Stimulated activated CD8-positive, alpha-beta memory T cell treated with anti-CD3 and anti-CD28 coated beads, Interleukin-4, amount 100 ng/mL, for 4 hours (primary cell): ENCODE measurements around the gene SH3PXD2A.
"Not testable (repeated sequence)": the region's sequence is repeated elsewhere in the genome, so short reads cannot be mapped to it uniquely, and the experiment has no call there.

ENCODE experiments used
- DNase-seq, 2 donors: peaks; one replicate each; pipeline ENCODE4 v3.0.0-alpha.2; 2020; ENCODE audit warnings: low read depth in 2 of 2, low spot score in 1 of 2

Gene SH3PXD2A

DNA sequence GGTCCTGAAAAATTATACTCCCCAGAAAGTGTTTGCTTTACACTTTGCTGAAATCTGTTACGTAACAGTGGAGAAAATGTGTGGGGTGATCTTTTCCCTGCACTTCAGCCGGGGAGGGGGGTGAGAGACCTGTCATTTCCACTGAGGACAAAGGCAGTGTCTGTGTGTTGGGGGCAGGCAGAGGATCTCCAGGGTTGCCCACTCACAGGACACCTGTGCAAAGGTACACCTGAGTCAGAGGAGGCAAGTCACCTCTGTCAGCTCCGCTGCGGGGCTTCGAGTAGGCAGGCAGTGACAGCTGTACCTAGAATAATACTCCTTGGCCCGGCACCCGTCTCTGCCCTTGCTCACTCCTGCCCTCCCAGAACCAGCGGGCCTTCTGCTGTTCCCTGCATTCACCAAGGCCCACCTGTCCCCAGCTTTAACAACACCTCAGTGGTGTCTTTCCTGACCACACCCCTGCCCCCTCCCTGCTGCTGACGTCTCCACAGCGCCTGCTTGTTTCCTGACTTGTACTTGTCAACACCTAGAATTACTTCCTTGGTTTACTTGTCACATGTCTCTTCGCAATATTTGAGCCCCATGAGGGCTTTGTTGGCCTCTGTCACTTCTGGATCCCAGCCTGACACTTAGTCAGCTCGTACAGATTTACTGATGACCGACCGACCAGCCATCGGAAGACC lies 202.6 kb downstream of the SH3PXD2A start:
- DNase-seq = no peak

DNA sequence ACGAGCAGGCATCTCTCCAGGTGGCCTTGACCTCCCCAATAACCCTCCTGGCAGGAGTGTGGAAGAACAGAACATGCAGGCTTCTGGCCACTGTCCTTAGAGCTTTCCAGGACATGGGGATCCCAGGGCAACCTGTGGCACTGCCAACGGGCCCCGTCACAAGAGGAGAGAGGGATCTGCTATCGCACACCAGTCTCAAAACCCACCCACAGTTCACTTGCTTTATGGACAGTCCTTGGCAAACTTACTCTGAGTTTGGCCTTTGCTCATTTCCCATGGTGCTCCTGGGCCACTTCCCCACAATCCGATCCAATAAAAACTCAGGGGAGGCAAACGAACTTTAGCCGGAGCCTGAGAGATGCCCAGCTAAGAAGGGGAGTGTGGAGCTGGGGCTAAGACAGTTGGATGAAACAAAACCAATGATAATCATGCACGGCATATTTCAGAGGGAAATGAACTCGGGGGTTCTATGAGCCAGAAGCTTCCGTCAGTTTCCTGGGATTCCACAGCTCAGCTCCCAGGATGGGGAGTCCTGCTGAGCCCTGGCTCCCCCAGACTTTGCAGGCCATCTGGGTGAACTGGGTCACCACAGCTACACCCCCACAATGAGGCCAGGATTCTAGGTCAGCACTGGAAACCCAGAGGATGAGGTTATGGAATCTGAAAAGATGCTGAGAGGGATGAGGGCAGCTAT lies 203.4 kb downstream of the SH3PXD2A start:
- DNase-seq = no peak

DNA sequence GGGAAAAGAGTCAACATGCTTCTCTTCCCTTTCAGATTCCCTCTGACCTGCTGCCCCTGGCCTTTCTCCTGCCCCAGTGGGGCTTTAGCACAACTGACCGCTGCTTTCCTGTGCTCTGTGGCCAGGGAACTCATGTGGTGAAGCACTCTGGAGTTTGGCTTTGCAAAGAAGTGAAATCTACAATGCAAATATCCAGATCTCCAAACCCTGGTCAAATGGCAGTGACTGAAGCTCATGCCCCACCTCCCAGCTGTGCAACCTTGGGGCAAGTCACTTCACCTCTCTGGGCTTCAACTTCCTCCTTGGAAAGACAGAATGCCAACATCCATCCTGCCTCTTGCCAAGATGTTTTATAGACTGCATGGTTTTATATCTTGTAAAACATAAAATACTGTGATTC lies 204.0 kb downstream of the SH3PXD2A start:
- DNase-seq = no peak

DNA sequence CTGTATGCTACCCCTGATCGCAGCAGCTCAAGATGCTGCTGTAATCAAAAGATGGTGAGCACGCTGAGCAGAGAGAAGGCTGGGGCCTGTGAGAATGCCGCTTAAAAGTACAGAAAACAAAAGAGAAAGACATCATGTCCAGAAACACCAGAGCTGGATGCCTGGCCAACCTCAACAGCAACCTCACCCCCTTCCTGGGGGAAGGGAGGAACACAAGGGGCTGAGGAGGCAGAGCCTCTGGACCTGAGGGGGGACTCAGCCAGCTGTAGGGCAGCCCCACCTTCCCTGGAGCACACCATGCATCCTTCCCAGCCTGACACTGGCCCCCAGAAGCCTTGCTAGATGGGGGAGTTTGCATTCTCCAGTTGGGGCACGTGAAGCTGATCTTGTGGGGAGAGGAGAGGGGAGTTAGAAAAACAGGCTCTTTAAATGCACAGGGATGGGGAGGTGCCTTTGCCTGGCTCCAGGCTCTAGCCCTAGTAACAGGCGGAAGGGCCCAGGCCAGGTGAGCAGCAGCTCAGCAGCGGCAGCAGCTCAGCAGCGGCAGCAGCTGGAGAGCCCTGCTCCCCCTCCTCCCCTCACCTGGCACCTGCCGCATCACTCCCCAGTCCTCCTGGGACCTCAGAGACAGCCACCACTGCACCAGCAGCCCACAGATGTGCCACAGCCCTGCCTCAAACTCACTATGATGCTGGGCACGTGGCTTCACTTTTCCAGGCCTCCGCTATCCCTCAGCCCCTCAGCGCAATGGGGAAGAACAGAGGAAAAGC lies 205.5 kb downstream of the SH3PXD2A start:
- no peak for DNase-seq

DNA sequence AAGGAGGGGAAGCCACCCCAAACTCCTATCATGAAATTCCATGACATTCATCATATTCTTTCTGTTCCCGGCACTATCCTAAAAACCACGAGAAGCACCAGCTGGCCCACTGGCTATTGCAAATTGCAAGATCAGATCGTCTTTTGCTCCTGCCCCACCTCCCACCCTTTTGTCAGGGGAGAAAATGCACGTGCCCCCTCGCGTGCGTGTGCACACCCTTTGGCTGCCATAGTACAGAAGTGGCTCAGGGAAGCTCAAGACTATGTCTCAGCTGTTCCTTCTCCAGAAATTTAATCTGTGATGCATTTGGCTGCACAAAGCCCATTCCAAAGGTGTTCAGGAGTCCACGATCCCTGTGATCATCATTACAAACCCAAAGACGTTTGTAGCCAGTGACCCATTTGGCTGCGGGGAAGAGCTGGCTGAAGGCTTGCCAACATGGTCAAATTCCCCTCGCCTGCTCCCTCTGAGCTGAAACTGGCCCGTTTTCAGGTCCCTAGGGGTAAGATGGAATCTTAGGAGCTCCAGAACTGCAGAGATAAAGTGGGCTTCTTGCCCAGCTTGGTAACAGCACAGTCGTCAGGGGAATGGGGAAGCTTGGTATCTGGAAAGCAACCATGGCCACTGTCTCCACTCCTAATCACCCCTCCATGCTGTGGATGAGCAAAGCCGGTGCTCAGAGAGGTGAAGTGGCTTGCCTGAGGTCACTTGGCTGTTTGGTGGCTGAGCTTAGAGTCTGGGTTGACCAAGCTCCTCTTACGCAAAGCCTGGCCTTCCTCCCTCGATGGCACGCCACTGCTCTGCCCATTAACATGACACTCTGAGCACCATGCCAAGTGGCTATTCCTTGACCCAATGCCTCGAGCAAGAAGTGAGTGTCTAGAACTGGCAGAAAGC lies 206.5 kb downstream of the SH3PXD2A start:
- no peak for DNase-seq

DNA sequence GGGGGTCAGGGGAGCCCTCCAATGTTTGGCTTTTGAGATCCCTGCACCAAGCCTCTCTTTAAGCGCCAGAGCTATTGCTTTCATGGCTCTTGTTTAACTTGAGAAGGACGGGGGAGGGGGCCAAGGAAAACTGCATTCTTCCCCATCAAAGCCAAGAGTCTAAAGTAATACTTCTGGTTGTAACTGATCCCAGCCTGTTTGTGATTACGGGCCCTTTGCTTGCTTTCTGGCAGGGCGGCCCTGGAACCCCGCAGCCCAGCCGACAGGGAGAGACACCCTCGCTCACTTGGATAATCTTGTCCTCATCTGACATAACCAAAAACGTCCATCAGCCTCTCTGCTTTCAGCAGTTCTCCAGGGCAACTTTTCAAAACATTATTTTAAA lies 207.1 kb downstream of the SH3PXD2A start:
- DNase-seq = no peak

DNA sequence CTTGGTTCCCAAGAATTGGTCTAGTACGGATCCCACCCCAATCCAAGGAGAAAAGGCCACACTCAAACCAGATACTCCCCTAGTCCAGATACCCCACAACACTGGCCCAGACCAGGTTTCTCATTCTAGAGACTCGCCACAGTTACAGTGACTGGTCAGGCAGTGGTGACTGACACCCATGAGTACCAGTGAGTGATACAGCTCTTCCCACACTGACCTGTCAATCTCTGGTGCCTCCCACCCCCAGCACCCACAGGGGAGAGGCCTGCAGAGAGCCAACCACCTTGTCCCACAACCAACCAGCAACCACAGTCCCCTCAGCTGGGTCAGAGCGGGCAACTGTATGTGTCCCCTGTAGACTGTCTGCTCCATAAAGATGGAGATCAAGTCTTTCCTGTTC lies 209.1 kb downstream of the SH3PXD2A start:
- DNase-seq = no peak

DNA sequence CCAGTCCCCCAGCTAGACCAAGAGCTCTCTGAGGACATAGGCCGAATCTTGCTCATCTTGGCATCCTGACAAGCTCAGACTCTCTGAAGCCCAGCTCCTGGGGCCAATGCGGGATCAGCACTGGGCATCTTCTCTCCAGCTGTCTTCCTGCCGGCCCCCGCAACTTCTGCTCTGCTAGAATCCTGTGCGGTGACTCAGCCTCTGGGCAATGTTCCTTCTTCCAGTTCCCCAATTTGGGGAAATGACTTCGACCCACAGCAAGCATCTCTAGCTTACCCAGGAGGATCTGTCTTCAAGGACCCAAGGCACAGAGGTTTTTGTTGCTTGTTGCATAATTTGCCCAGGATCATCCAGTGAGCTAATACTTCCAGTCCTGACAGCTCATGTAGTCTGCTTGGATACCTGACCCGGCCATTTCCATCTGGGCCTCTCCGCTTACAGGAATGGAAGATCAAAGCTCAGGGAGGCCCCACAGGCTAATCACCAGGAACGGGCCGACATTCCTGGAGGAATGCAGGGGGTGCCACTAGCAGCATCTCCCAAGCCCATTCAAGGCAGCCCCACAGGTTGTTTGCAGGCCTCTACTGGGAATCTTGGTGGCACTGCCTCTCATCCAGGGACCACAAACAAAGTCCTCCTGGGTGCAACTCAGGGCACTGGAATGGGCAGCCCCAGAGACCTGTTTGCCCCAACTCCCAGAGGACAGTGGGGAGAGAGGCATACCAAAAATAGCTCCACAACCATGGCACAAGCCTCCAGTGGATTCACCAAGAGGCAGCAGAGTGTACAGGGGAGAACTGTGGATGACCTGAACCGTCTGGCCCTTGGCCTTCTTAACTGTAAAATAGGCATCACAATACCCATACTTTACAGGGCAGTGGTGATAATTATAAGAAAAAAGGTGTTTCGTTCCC lies 210.0 kb downstream of the SH3PXD2A start:
- no peak for DNase-seq

DNA sequence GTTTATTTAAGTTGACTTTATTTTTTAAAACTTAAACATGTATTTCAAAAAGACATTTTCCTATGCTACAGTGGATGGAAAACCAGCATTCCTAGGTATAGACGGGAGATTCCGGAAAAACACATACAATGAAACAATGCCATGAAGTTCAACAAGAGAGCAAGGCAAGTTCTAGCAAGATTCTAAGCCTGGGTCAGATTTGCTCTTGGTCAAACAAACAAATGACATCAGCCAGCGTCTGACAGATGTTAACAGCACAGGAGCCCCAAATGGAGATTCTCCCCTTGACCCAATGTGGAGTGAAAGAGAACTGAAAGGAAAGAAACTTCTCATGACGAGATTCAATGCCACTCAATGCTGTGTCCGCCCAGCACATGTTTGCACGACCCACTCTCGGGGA lies 212.0 kb downstream of the SH3PXD2A start:
- DNase-seq = no peak

DNA sequence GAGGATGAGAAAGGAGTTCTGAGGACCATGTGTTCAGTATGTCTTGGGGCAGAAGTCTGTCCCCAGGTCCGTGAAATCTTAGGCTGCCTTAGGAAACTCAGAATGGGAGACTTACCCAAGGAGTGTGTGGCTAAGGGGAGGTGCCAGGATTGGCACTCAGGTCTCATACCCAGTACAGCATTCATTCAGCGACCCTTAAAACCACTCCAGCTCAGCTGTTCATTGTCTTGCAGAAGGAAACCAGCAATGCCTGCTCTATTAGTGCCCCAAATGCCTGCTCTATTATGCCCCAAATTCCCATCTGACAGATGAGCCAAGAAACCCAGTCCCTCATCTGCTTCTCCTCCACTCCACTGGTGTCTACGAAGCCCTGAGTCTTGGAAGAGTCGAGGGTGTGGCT lies 214.1 kb downstream of the SH3PXD2A start:
- no peak for DNase-seq

DNA sequence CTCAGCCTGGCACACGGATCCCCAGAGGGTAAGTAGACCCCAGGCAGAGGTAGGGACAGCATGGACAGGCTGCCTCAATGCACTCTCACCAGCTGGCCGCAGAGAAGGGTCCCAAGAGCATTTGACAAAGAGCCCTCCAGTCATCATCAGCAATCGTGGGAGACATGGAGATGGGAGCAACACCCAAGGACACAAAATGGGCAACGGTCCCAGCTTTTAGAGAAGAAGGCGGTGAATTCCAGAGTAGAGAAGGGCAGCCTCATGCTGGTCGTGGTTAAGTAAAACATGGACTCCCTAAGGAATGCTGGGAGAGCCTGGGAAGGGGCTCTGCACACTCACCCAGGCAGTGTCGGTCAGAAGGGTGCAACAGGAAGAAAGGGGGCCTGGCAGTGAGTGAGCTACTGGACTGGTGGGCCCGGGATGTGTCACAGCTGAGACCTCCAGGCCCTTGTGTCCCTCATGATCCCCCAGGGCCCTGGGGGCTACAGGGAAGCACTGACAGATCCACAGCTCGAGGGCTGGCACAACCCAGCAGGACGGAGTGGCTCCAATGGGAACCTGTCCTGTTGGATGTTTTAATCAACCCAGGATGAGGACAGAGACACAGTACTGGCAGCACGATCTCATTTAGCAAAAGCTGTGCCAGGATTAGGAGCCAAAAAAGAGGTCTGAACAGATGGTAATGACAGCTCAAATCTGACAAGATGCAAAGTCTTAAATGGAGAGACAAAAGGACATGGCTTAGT lies 214.8 kb downstream of the SH3PXD2A start:
- no peak for DNase-seq

DNA sequence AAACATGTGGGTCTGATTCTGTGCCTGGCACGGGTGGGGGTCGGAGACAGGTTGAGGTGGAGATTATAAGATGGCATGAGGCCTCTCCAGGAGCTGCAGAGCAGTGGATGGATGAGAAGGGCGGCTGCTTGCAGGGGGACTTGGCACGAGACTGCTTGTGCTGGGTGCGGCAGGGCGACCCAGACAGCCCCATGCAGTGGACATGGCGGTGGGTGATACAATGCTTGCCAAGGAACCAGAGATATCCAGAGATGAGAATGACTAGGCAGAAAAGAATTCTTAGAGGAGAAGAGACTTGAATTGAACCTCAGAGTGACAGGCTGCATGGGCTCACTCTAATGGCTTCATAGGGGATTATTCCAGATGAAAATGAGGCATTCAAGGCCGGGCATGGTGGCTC lies 216.4 kb downstream of the SH3PXD2A start:
- no peak for DNase-seq

DNA sequence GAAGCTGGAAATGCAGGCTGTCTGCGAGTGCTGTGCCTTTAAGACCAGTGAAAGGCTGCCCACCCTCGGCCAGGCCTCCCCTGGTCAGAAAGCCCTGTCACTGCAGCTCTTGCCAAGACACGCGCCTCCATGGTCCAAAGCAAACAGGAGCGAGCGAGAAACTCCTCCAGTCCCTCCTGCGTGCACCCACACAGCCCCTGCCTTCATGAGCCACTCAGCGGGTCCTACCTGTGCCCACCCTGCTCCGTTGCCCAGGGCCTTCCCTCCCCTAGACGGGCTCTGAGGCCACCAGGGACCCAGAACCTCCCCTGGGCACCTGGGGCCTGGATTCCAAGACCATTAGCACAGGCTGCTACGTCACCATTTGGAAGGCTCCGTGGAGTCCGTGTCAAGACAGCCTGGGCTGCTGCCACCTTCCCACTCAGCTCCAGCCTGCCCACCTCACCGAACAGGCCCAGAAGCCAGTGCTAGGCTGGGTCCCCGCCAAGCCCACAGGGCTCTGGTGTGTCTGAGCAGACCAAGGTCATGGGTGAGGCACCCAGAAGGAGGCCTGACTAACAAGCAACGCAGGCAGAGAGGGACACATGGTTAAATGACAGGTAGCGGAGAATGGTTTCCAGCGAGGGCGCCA lies 217.3 kb downstream of the SH3PXD2A start:
- DNase-seq = no peak

DNA sequence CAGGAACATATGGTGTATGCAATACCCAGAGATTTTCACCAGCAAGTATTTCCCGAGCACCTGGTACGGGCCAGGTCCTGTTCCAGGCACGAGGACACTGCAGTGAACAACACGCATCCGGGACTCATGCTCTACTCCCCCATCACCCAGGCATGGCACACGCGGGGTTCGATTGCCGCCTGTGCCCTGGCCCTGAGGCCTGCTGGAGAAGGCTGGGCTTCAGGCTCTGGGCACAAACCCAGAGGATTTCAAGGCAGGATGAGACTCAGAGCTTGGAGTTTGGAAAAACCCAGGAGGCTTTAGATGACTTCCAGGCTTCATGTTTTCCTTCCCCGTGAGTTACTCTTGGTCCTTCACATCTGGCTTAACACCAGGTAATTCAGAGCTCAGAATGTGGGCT lies 218.4 kb downstream of the SH3PXD2A start:
- no peak for DNase-seq

DNA sequence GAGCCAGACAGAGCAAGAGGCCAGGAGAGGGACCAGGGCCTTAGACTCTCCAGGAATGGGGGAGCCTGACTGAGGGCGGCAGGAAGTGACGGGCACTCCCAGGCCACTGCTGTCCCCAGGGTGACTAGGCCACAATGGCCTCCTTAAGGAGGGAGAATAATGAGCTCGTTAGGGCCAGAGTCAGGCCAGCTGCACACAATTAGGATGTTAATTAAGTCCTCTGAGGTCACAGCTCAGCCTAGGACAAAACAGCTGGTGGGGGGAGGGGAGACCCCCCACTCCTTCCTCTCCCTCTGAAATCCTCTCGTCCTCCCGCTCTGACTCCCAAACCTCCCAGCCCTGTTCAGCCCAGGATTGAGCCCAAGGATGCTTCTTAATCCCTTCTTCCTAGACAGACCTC lies 218.9 kb downstream of the SH3PXD2A start:
- no peak for DNase-seq

DNA sequence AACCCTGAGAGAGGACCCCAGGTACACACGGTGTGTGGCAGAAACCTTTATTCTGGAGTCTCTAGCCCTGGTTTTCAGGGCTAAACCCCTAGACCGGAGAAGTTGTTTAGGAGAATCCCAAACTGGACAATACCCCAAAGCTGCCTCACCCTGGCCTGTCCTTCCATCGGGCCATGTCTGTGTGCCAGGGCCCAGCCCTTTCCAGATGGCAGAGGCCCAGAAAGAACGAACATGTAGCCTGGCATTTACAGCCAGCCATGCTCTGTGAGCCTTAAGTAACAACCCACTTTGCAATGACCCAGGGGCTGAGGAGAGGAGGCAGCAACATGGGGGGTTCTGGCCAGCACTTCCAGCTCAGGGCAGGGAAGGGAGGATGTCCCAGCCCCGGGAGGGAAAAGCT lies 219.8 kb downstream of the SH3PXD2A start:
- no peak for DNase-seq

DNA sequence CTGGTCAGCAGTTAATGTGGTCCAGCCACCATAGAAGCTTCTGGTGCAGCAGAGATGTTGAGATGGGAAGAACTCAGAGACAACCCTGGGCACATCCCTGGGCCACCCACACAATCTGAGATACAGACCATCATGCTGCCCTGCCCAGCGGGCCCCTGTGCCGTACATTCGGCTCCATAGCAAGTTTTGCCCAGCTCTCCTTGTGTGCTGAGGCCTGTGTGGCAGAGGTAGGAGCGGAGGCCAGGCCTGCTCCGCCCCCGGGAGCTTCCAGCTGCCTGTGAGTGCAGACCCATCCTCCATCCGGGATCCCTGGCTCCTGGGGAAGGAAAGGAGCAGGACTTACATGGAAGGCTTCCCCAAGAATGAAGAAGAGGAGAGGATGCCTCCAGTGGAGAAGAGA lies 221.5 kb downstream of the SH3PXD2A start:
- DNase-seq = no peak

DNA sequence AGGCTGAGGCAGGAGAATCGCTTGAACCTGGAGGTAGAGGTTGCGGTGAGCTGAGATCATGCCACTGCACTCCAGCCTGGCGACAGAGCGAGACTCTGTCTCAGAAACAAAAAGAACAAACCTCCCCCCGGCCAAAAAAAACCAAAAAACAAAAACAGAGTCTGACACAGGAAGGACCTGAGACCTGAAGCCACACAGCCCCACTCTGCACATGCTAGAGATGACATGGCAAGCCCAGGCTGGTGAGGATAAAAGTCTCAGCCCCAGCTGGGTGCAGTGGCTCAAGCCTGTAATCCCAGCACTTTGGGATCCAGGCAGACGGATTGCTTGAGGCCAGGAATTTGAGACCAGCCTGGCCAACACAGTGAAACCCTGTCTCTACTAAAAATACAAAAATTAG lies 222.5 kb downstream of the SH3PXD2A start:
- not testable (repeated sequence) for DNase-seq

DNA sequence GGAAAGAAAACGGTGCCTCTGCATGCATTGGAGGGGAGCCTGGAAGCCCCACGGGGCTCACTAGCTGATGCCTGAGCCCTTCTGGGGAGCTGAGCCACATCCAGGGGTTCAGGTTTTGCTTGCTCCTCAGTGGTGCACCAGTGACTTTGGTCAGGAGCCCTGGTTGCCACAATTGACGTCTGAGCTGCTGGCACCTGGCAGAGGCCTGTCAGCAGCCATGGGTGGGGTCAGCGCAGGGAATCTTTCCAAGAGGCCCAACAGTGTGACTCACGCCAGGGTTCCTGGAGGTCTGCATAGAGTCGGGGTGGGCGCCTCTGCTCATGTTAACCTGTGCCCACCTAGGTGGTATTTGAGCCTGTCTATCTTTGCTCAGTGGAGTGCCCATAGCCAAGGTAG lies 223.1 kb downstream of the SH3PXD2A start:
- DNase-seq = no peak
